Frontal cortex (tissue), 4 donors: Measurements from ENCODE around the gene HNRNPUL2. TPM values are rescaled to one million over a fixed set of nuclear protein-coding genes. Genes with fewer than 3 reads are reported as not detected.
"Not testable (repeated sequence)": the region's sequence is repeated elsewhere in the genome, so short reads cannot be mapped to it uniquely, and the experiment has no call there.

ENCODE experiments used
- DNase-seq, 2 donors: peaks; one replicate each; pipeline ENCODE4 v3.0.0; 2012; ENCODE audit warnings: low spot score in 2 of 2
- FAIRE-seq: peaks from 2 replicates; lab custom pipeline; 2012; peaks lifted over from hg19 to GRCh38; lab: Jason Lieb, UNC
- total RNA-seq: library from RNA; depleted of rRNA; stranded (reverse); fragments of >200 nt; gene quantifications from one replicate; pipeline ENCODE4 v1.2.3, GENCODE V29; 2014
- donor health status: control.
- donor health status: control.
- donor health status: control.

Gene HNRNPUL2
- total RNA-seq, 1 donor from 2014 or later = 15.1 TPM

DNA sequence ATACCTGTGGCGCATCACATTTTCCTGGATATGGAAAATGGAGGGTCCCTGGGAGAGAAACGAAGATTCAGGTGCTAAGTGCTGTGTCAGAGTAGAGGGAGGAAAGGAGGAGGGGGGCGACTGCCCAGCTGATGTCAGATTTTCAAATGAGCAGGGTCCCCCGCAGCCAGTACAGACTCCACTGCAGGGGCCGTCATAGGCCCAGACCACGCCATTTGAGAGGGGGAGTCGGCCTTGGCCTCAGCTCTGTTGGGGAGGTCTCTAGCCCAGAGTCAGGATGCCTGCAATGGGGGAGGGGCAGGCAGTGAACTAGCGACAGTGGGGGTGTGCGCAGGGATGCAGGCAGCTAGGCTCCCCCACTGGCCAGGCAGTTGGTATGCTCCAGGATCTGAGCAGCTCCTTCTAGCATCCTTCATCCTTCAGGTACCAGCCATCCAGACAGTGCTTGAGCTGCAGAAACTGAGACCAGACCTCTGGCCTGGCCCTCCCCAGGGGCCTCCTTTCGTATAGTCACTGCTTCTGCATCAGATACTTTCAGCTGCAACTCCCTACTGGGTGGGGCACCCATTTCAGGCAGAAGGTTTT, 19.9 kb downstream of the HNRNPUL2 start, which contains the start of the genes BSCL2 and GNG3:
Gene BSCL2, minus strand, starts transcription at position 148 of the 585 bp plus-strand sequence. CDS start 229 bp downstream, outside the sequence.
Gene GNG3, plus strand, starts transcription at position 400 of the 585 bp plus-strand sequence. CDS start 620 bp downstream, outside the sequence.
- no peak for FAIRE-seq
- DNase-seq = peak; percentile 39 to 53

DNA sequence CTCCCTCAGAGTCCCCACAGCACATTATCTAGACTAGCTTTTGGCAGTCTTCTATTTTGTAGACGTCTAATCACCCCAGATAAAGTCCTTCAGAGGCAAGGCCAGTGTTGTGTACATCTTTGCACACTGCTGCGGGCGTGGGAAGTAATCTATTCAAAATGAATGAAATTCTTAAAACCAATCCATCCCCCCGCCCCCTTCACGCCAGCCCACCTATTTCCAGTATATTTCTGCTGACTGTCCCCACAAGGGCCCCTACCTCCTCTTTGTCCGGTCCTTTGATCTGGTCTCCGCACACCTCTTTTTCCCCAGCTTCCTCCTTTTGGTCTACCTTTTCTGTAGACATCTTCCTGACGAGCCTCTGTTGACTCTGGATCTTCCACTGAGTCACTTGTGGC, 20.4 kb downstream of the HNRNPUL2 start:
- FAIRE-seq = no peak
- no peak for DNase-seq

DNA sequence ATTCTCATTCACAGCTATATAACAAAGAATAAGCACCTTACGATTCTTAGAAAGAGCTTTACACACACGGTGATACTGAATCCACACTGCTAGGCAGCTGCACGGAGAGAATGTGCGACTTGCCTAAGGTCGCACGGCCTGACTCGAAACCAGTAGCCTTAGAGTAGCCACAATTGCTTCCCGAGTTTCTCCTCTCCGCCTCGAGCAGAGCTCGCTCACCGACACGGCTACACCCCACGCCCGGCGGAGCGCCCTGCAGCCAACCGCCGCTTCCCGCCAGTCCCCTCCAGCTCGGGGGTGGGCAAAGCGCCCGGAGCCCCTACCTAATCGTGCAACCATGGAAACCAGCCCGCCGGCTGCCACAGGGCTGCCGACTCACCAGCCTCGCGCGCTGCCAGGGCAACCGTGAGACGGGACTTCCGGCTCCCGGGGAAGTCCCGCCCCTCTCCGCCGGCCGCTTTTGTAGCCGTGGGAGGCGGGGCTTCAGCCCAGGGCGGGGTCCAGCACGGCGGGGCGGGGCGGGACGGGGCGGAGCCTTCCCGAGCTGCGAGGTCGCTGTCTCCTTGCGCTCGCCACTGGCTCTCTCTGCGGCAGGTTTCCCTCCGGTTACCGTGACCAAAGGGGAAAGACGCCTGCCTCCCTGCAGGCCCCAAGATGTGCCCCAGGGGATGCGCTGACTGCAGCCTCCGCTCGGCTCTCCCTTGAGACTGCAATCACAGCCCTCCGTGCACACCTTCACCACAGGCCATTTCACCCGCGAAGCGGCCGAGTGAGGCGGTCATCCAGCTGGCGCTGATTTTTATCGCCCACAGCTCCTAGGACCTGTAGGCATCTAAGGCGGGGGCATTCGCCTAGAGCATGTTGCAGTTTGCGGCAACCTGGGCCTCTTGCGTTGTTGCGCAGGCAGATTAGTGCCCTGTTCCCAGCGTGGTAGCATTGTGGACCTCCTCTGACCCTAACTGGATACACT, 21.1 kb downstream of the HNRNPUL2 start:
- peak; percentile 93 to 97 for DNase-seq
- no peak for FAIRE-seq

DNA sequence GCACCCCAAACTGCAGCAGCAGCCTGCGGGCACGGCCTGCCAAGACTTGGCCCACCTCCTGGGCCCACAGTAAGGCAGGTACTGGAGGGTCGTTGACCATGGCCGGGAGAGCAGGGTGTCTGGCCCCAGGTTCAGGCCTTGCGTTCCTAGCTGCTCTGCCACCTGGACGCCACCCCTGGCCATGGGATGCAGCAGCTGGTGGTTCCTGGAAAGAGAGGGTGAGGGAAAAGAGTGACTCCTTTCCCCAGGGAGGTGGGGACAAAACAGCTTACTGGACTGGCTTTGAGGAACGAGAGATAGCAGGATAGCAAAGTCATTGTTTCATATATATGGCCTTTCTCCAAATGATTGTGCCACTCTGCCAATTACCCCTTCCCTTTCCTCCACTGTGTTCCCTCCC, 21.8 kb downstream of the HNRNPUL2 start:
- FAIRE-seq (no peak), DNase-seq (no peak)

DNA sequence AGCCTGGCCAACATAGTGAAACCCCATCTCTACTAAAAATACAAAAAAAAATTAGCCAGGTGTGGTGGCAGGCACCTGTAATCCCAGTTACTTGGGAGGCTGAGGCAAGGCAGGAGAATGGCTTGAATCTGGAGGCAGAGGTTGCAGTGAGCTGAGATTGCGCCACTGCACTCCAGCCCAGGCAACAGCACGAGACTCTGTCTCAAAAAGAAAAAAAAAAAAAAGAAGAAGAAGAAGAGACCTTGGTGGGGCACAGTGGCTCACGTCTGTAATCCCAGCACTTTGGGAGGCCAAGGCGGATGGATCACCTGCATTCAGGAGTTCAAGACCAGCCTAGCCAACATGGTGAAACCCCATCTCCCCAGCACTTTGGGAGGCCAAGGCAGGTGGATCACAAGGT, 23.3 kb downstream of the HNRNPUL2 start:
- not testable (repeated sequence) for DNase-seq, FAIRE-seq

DNA sequence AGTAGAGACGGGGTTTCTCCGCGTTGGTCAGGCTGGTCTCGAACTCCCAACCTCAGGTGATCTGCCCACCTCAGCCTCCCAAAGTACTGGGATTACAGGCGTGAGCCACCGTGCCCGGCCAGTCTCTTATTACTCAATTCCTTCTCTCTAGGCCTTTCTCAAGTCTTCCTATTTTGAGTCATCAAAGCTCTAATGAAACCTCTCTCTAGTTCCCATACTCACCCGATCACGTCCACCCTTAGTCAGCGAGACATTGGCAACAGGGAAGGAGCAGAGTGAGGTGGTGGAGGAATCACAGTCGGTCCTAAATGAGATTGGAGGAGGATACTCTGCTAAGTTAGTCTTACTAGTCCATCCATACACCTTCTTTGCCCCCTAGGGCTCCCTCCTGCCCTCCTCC, 25.0 kb downstream of the HNRNPUL2 start:
- DNase-seq = no peak
- FAIRE-seq = no peak

DNA sequence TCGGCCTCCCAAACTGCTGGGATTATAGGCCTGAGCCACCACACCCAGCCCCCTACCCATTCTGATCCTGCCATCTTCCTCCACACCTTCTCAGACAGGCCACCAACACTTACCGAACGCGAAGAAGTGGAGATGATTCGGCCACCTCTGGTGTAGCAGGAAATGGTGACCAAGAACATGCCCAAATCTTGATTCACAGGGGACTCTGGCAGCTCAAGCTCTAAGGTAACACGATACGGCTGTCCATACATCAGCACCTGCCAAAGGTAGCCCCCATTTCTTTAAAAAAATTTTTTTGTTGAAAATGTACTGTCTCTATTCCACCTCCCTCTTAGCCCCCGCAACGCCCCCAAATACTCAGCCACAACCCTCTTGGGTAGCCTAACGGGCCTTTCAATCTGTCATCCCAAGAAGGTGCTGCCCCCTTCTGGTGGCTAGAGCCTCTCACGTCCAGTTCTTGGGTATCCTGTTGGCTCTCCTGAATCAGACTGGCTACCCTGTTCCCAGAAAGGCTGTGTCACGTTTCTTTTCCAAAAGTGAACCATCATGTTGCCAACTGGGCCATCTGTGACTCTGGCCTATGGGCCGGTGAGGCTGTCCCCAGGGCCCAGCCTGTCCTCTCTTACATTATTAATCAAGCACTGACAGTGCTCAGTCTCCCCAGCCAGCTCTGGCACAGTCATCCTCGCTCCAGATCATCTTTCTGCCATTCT, 32.6 kb downstream of the HNRNPUL2 start:
- peak; percentile 59 to 75 for DNase-seq
- FAIRE-seq = no peak

DNA sequence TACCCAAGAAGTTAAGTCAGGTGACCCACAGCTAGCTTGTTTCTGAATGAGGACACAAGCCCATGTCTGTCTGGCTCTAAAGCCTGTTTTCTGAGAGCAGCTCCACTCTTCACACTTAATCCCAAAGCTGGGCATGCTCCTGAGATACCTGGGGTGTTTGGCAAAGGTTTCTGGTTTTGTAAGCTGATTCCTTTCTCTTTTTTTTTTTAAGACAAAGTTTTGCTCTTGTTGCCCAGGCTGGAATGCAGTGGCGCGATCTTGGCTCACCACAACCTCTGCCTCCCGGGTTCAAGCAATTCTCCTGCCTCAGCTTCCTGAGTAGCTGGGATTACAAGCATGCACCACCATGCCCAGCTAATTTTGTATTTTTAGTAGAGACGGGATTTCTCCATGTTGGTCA, 33.6 kb downstream of the HNRNPUL2 start:
- DNase-seq, FAIRE-seq: not testable (repeated sequence)

DNA sequence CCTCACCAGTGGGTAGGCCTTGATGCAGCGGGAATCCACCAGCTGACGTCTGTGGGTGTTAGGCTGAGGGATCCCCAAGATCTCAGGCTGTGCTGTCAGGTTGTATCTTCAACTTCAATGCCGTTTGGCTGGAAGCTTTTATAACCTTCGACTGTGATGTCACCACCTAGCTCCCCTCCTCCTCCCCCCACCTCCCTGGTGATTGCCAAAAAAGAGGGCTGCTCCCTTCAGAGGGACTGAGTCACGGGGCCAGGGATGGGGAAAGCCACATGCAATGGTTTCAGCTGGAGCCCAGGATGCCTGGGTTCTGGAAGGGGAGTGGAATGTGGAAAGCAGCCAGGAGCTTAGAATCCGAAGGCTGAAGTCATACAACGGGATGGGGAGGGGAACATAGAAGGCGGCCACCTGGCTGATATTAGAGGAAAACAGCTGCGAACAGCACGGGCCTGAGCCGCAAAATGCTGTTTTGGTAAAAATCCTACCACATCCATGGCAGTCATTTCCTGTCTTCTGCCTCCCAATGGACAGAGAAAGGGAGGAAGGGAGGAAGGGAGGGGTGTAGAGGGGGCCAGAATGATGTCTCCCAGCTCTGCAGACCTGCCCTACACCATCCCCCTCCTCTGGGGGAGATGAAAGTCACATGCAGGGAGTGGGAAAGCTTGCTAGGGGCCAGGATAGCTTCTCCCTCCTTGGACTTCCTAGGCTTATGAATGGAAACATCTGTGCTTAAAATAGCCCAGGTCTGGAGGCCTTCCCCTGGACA, 37.7 kb downstream of the HNRNPUL2 start, which contains the start of gene LRRN4CL:
Gene LRRN4CL, minus strand, starts transcription at position 110 of the 763 bp plus-strand sequence. CDS start 1,022 bp downstream, outside the sequence.
- no peak for FAIRE-seq
- peak; percentile 14 to 70 for DNase-seq

DNA sequence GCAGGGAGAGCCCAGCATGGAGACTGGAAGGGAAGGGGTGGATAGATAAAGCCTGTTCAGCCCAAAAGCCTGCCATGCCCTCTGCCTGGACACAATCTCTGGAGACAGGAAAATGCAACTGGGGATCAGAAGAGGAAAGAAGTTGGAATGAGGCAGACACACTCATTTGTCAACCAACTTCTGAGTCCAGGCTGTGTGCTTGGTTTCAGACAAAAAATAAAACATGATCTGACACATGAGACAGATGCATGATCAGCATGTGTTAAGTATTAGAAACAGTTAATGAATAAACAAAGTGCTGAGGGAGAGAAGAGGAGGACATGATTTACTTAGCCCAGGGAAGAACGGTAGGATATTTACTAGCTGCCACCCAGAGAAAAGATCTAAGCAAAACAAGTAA, 38.8 kb downstream of the HNRNPUL2 start:
- FAIRE-seq (no peak), DNase-seq (no peak)

DNA sequence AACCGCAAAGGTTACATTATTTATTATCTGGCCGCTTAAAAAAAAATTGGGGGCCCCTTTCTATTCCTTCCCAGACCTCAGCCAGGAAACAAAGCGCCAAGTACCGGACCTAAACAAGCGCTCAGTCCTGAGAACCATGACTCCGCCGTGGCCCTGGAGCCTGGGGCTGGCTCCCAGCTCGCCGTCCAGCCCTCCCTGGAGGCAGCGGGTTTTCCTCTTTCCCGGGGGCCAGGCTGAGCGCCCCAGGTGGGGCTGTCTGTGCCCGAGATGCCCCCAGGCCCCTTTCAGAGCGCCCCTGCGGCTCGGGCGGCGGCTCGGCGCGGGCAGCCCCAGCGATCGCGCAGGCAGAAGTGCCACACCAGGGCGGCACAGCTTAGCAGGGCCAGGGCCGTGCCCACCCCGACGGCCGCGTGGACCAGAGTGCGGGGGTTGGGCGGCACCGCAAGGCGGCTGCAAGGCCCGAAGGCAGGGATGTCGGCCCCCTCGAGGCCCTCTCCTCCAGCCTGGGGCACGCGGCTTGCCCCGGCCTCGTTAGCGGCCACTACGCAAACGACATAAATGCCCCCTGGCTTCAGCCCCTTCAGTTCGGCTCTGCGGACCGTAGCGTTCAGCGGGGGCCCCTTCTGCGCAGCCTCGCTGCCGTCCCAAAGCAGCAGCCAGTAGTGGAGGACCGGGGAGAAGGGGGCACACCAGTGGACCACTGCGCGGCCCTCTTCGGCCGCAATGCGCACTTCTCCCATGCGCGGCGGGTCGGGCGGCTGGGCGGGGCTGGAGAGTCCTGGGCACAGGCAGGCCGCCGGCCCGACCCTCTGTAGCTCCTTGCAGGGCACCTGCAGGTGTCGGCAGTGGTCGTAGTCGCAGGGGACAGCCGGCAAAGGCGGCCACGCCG, 39.5 kb downstream of the HNRNPUL2 start:
- DNase-seq (no peak), FAIRE-seq (no peak)

DNA sequence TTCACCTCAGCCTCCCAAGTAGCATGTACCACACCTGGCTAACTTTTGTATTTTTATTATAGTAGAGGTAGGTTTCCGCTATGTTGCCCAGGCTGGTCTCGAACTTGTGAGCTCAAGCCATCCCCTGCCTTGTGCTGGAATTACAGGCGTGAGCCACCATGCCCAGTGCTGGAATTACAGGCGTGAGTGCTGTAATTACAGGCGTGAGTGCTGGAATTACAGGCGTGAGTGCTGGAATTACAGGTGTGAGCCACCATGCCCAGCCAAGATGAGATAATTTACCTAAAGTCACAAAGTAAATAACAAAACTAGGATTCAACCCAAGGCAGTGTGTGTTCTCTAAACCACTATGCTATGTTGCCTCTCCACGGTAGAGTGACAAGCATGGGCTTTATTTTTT, 44.7 kb downstream of the HNRNPUL2 start:
- FAIRE-seq (no peak), DNase-seq (no peak)

DNA sequence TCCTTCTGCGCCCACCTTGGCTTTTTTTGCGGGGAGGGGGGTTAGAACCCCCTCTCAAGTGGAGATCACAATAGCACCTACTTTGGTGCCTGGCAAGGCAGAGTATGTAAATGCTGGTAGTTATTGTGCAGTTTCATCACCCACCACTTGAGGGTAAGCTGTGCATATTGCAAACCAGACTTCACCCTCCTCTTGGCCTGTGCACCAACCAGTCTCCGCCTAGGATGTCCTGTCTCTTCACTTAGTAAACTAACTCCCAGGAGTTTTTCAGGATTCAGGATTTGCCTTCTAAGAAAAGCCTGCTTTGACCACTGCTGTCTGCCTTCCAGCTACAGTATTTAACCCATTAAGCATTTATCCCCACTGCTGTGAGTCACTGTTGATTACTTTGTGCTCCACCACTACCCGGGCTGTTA, 46.4 kb downstream of the HNRNPUL2 start:
- DNase-seq (peak in 1 of 2 donors; percentile 37), FAIRE-seq (no peak)

DNA sequence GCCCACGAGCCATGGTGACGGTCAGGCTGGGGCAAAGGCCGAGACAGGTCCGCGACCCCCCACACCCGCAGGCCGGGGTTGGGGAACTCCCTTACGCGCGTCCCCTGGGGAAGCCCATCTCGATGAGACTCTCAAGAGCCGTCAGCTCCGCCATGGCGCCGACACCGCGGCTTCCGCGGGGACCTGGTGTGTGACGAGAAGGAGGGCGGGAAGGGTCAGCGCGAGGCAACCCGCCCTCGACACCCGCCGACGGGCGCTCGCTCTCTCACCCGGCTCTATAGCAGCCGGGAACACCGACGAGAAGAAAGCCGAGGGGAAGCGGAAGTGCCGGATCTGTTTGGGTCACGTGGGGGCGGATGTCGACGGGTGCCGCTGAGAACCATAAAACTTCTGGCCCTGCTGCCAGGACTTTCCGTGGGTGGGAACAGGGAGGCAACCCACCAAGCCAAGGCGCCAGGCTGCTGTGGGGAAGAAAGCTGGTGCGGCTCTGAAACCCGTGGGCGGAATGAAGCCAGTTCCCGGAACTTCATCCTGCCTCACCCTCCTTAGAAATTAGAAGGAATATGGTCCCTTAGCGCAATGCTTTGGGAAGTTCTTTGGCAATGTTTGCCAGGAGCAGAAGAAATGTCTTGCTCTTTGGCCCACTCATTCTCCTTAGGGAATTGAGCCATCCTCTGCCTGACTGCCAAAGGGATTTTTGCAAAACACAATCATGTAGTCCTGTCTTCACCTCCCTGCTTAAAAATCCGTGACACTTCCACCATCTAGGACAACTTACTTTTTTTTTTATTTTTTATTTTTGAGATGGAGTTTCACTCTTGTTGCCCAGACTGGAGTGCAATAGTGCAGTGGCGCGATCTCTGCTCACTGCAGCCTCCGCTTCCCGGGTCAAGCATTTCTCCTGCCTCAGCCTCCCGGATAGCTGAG, 48.2 kb downstream of the HNRNPUL2 start, which contains the start of gene UBXN1:
Gene UBXN1, minus strand, starts transcription at position 304 of the 927 bp plus-strand sequence. Its CDS starts 150 bp downstream, at position 154.
- DNase-seq = peak; percentile 88 to 91
- FAIRE-seq = no peak

DNA sequence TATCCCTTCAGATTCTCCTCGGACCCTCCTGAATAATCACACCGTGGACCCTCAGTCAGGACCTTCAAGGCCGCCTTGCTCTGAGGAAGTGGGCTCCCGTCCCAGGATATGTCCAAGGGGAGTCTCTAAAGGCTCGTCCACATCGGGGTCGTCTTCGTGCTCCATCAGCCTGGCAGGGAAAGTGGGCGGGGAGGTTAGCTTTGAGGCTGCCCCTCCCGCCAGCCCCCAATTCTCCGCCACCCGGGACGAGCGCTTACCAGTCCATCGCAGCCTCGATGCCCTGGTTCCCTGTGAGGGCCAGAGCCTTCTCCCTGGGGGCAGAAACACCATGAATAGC, 48.9 kb downstream of the HNRNPUL2 start:
- FAIRE-seq (no peak), DNase-seq (no peak)

DNA sequence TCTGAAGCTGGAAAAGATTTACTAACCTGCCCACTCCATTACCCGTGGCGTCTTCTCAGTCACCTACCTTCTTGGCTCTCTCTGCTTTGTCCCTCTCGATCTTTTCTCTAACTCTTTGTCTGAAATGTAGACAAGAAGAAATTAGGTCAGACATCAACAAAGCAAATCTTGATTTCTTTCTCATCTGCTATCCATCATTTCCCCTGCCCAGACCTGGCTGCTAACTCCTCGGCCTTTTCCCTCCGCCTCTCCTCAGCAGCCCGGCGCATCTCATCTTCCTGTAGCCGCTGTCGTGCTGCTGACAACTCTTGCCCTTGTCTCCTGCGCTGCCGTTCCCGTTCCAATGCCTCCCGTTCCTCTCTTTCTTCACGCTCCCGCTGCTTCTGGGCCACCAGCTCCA, 49.5 kb downstream of the HNRNPUL2 start:
- FAIRE-seq = no peak

DNA sequence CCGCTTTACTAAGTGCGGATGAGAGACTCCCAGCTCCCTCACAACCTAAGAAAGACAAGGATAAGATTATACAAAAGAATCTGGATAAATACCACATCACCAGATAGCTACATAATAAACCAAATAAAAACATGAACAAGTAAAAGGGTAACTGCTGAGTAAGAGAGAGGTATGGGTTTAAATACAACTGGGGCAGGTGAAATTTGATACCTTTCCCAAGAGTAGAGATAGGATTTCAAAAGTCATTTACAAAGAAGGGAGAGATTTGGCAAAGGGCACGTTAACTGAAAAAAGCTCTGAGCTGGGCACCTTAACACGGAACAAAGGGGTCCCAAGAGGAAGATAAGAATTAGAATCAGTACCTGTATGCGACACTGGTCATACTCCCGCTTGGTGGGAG, 50.1 kb downstream of the HNRNPUL2 start:
- FAIRE-seq (no peak), DNase-seq (no peak)

More for the DNA sequence above, 49.5 kb downstream of the HNRNPUL2 start:
- no peak for DNase-seq
